DND-41 (cell line): ENCODE measurements around the gene MIEN1.

Source experiments
- ATAC-seq: fragments of 200-7000 bp; cut with Tn5 transposase; 3 replicates; pipeline ENCODE4 v1.9.1; 2021; ENCODE audit warnings: low read depth; ENCODE audit not compliant: insufficient read depth
- DNase-seq: peaks from one replicate; pipeline ENCODE4 v3.0.0-alpha.2; 2020
- H2AFZ ChIP-seq: 2 replicates; pipeline ENCODE4 v1.6.0; 2012; ENCODE audit warnings: low read depth, low read length
- H3K27ac ChIP-seq: 2 replicates; pipeline ENCODE4 v1.5.1; 2012; ENCODE audit warnings: low read length, inconsistent platforms
- H3K27me3 ChIP-seq: fragments of 200-600 bp; sonication (generic); 2 replicates; pipeline ENCODE4 v1.6.0; 2012; ENCODE audit warnings: low read length, mild to moderate bottlenecking, inconsistent platforms; ENCODE audit not compliant: insufficient read depth, poor library complexity
- H3K36me3 ChIP-seq: 2 replicates; pipeline ENCODE4 v1.5.1; 2012; ENCODE audit warnings: low read length, inconsistent platforms; ENCODE audit not compliant: insufficient read depth
- H3K4me1 ChIP-seq: 2 replicates; pipeline ENCODE4 v1.5.1; 2012; ENCODE audit warnings: mild to moderate bottlenecking, low read length; ENCODE audit not compliant: insufficient read depth
- H3K4me2 ChIP-seq: 2 replicates; pipeline ENCODE4 v1.6.0; 2012; ENCODE audit warnings: mild to moderate bottlenecking, moderate library complexity, low read length, inconsistent platforms; ENCODE audit not compliant: insufficient read depth
- H3K4me3 ChIP-seq, 2 experiments: fragments of 200-600 bp in 1 of 2; shearing (Covaris generic) in 1 of 2; 2 replicates each; pipeline ENCODE4 v1.5.1; 2012 to 2016; ENCODE audit warnings: inconsistent platforms in 2 of 2, low read length in 2 of 2, mild to moderate bottlenecking in 2 of 2, low read depth in 1 of 2, moderate library complexity in 1 of 2
- H3K79me2 ChIP-seq: 2 replicates; pipeline ENCODE4 v1.6.0; 2012; ENCODE audit warnings: low read length, inconsistent platforms; ENCODE audit not compliant: insufficient read depth
- H3K9ac ChIP-seq: 2 replicates; pipeline ENCODE4 v1.6.0; 2012; ENCODE audit warnings: low read depth, mild to moderate bottlenecking, inconsistent platforms, low read length, moderate library complexity
- H3K9me3 ChIP-seq: 2 replicates; pipeline ENCODE4 v1.5.1; 2012; ENCODE audit warnings: low read length, moderate library complexity, mild to moderate bottlenecking, inconsistent platforms; ENCODE audit not compliant: insufficient read depth, severe bottlenecking
- H4K20me1 ChIP-seq: 2 replicates; pipeline ENCODE4 v1.6.0; 2012; ENCODE audit warnings: low read length; ENCODE audit not compliant: insufficient read depth
- EZH2 ChIP-seq: IDR thresholded peaks from 3 replicates; pipeline ENCODE4 v1.6.1; 2012; ENCODE audit warnings: borderline replicate concordance, low read depth, mild to moderate bottlenecking, moderate library complexity, low read length, inconsistent platforms; ENCODE audit not compliant: severe bottlenecking
- TF ChIP-seq, protein P1 (sequence below): IDR thresholded peaks from 2 replicates; pipeline ENCODE4 v1.5.1; 2012; ENCODE audit warnings: borderline replicate concordance, low read length, moderate library complexity, mild to moderate bottlenecking; ENCODE audit not compliant: poor library complexity, severe bottlenecking; ENCODE audit errors: extremely low read depth

The MIEN1 gene

DNA sequence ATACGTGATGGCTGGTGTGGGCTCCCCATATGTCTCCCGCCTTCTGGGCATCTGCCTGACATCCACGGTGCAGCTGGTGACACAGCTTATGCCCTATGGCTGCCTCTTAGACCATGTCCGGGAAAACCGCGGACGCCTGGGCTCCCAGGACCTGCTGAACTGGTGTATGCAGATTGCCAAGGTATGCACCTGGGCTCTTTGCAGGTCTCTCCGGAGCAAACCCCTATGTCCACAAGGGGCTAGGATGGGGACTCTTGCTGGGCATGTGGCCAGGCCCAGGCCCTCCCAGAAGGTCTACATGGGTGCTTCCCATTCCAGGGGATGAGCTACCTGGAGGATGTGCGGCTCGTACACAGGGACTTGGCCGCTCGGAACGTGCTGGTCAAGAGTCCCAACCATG, 5.6 kb downstream of the MIEN1 start:
- H3K36me3 ChIP-seq, result peaks cover 23% of the 10 kb centered on the region
- H3K27me3 ChIP-seq, result no peaks in the 10 kb centered on the region
- TF ChIP-seq EZH2, result no peak
- TF ChIP-seq, protein P1, sequence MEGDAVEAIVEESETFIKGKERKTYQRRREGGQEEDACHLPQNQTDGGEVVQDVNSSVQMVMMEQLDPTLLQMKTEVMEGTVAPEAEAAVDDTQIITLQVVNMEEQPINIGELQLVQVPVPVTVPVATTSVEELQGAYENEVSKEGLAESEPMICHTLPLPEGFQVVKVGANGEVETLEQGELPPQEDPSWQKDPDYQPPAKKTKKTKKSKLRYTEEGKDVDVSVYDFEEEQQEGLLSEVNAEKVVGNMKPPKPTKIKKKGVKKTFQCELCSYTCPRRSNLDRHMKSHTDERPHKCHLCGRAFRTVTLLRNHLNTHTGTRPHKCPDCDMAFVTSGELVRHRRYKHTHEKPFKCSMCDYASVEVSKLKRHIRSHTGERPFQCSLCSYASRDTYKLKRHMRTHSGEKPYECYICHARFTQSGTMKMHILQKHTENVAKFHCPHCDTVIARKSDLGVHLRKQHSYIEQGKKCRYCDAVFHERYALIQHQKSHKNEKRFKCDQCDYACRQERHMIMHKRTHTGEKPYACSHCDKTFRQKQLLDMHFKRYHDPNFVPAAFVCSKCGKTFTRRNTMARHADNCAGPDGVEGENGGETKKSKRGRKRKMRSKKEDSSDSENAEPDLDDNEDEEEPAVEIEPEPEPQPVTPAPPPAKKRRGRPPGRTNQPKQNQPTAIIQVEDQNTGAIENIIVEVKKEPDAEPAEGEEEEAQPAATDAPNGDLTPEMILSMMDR, result no peak
- peaks cover 12% of the 10 kb centered on the region for H3K4me1 ChIP-seq
- H3K27ac ChIP-seq, result no peak overlapping the region
- H3K4me2 ChIP-seq, result no peak overlapping the region
- H3K4me3 ChIP-seq, result no peak overlapping the region
- peaks cover 4% of the 10 kb centered on the region; the same call in 1 of the 2 replicates for H4K20me1 ChIP-seq
- ATAC-seq (no peak), DNase-seq (no peak)
- H2AFZ ChIP-seq, result no peak overlapping the region
- no peaks in the 10 kb centered on the region for H3K9me3 ChIP-seq
- H3K9ac ChIP-seq, result no peak overlapping the region
- peaks cover 8% of the 10 kb centered on the region for H3K79me2 ChIP-seq

DNA sequence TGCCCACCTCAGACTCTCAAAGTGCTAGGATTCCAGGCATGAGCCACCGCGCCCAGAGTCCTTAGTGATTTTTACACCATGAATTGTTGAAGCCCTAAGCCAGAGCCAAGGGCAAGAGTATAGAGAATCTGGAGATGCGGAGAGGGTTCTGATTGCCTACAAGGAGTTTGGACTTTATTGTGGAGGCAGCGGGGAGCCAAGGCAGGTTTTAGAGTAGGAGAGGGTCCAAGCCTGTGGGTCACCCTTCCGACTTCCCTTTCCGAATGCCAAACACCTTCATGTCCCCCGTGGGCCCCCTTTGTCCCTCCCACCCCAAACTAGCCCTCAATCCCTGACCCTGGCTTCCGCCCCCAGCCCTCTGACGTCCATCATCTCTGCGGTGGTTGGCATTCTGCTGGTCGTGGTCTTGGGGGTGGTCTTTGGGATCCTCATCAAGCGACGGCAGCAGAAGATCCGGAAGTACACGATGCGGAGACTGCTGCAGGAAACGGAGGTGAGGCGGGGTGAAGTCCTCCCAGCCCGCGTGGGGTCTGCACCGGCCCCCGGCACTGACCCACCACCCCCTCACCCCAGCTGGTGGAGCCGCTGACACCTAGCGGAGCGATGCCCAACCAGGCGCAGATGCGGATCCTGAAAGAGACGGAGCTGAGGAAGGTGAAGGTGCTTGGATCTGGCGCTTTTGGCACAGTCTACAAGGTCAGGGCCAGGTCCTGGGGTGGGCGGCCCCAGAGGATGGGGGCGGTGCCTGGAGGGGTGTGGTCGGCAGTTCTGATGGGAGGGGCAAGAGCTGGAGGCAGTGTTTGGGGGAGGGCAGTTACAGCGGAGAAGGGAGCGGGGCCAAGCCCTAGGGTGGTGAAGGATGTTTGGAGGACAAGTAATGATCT, 7.1 kb downstream of the MIEN1 start:
- ATAC-seq, result 0 out of 3 replicates have a peak, but pooled peaks have one; percentile 41
- H3K4me1 ChIP-seq, result no peaks in the 10 kb centered on the region

DNA sequence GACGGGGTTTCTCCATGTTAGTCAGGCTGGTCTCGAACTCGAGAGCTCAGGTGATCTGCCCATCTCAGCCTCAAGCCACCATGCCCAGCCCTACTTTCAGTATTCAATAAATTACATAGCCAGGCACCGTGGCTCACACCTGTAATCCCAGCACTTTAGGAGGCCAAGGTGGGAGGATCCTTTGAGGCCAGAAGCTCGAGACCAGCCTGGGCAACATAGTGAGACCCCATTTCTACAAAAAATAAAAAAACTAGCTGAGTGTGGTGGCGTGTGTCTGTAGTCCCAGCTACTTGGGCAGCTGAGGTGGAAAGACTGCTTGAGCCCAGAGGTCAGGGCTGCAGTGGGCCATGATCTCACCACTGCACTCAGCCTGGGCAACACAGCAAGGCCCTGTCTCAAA, 8.2 kb downstream of the MIEN1 start:
- Histone ChIP-seq H3K9me3 (no peaks in the 10 kb centered on the region), H3K4me1 (no peaks in the 10 kb centered on the region), H4K20me1 (no peaks in the 10 kb centered on the region), H3K79me2 (no peaks in the 10 kb centered on the region), H3K4me3 (no peak overlapping the region), H3K27me3 (no peaks in the 10 kb centered on the region), H3K4me2 (no peak overlapping the region), H3K27ac (no peak overlapping the region), H3K9ac (no peak overlapping the region), H2AFZ (no peak overlapping the region), H3K36me3 (0 out of 2 replicates have a peak, but pooled peaks cover under 1% of the 10 kb centered on the region)
- no peak for ATAC-seq
- no peak for DNase-seq
- TF ChIP-seq EZH2, result no peak
- TF ChIP-seq, protein P1, result no peak

More for the DNA sequence above, 7.1 kb downstream of the MIEN1 start:
- Histone ChIP-seq H3K9ac (no peak overlapping the region), H3K79me2 (no peaks in the 10 kb centered on the region), H4K20me1 (no peaks in the 10 kb centered on the region), H3K27me3 (no peaks in the 10 kb centered on the region), H3K4me2 (no peak overlapping the region), H3K27ac (no peak overlapping the region), H2AFZ (no peak overlapping the region), H3K9me3 (no peaks in the 10 kb centered on the region), H3K4me3 (no peak overlapping the region), H3K36me3 (peaks cover 10% of the 10 kb centered on the region)
- TF ChIP-seq EZH2, result no peak
- TF ChIP-seq, protein P1, result no peak
- DNase-seq, result peak; percentile 37
